Sigmoid colon (tissue), 4 donors: ENCODE measurements around the gene RDH14.

Experiments
- CTCF ChIP-seq, 4 experiments: fragments of 450-650 bp in 3 of 4; fragments of 200-600 bp in 1 of 4; IDR thresholded peaks; one replicate each; pipeline ENCODE4 v1.5.1; 2016 to 2019; ENCODE audit warnings: antibody characterized with exemption in 4 of 4, mild to moderate bottlenecking in 3 of 4, moderate library complexity in 2 of 4
- EP300 ChIP-seq, 4 donors: sonication (generic); formaldehyde crosslinking; IDR thresholded peaks; one replicate each; pipeline ENCODE4 v1.6.1; 2017; ENCODE audit warnings: antibody characterized with exemption in 4 of 4
- POLR2A ChIP-seq, 2 donors: fragments of 450-650 bp; IDR thresholded peaks; one replicate each; pipeline ENCODE4 v1.6.1; 2016; ENCODE audit warnings: antibody characterized with exemption in 2 of 2, mild to moderate bottlenecking in 2 of 2, moderate library complexity in 2 of 2

- no peak for TF ChIP-seq CTCF (IDR thresholded peaks at IDR 0.05)
- no peak for TF ChIP-seq EP300 (IDR thresholded peaks at IDR 0.05)
- TF ChIP-seq POLR2A (IDR thresholded peaks at IDR 0.05): no peak
Measured at GRCh38 chr2:18505703-18506341, 54.6 kb downstream of the RDH14 start.
